GM19239 (cell line): Measurements from ENCODE around the gene MYO18B.

ENCODE experiments used
- DNase-seq: peaks from one replicate; pipeline ENCODE4 v3.0.0; 2011; ENCODE audit warnings: low spot score; ENCODE audit not compliant: insufficient read length
- FAIRE-seq: peaks from 2 replicates; lab custom pipeline; 2011; peaks lifted over from hg19 to GRCh38; lab: Jason Lieb, UNC

Gene MYO18B

DNA sequence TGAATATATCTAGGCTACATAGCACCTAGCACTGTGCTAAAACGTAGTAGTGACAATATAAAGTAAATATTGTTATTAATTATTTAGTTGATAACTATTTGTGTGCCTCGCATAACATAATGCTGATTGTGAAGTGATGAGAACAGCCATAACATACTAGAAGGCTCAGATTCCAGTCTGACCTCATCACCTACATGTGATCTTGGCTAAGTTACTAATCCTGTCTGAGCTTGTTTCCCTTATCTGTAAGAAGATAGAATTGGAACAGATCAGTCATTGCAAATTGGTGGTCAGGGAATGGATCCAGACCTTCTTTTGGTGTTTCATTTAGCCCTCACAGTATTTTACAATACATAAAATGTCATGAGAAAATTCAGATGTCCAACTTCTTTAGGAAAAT lies 323.9 kb downstream of the MYO18B start:
- no peak for FAIRE-seq
- DNase-seq, result no peak

DNA sequence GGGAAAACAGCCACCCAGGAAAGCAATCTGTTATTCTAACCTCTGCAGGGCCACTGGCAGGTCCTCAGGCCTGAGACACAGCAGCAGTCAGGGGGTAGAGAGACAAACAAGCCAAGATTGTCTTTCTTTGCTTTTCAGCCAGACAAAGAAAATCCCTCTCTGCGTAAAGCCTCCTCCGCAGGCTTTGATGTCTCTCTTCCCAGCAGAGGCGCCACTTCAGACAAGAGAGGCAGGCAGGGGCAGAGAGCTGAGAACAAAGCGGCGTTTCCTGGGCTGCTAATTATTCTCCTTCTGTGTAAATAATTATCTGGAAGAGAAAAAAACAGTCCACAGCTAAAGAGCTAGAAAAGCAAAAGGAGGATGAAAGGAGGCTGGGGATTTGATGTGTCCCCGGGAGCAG lies 324.5 kb downstream of the MYO18B start:
- no peak for DNase-seq
- FAIRE-seq, result no peak

DNA sequence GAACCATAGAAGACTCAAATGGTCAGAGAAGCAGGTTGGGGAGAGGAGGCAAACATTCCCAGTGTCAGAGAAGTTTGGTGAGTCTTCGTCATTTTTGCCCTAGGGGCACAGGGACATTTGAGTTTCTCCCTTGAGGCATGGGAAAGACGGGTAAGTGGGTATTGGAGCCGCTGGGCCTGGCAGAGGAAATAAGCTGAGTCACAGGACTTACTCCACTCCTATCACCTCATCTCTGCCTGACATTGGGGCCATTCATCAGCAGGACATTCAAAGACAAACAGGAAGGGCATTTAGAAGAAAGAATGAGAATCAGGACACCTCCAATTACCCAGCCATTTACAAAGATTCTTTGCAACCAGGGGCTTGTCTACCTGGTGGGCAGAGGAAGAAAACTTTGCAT lies 326.6 kb downstream of the MYO18B start:
- FAIRE-seq, result no peak
- no peak for DNase-seq

DNA sequence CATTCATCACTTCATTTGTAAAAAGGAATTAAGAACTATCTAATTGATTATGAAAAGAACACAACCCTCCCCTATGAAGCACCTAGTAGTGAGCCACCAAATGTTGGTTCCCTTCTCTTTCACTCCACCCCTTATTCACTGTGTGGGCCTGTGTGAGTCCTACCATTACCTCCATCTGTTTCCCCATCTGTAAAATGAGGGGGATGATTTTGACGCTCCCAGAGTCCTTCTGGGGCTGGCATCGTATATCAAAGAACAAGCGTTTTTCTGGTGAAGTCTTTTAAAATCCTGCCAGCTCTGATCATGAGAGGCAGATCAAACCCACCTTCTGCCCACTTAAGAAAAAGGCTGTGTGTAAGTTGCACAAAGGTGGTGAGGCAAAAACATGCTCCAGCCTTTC lies 330.6 kb downstream of the MYO18B start:
- DNase-seq (no peak), FAIRE-seq (no peak)

DNA sequence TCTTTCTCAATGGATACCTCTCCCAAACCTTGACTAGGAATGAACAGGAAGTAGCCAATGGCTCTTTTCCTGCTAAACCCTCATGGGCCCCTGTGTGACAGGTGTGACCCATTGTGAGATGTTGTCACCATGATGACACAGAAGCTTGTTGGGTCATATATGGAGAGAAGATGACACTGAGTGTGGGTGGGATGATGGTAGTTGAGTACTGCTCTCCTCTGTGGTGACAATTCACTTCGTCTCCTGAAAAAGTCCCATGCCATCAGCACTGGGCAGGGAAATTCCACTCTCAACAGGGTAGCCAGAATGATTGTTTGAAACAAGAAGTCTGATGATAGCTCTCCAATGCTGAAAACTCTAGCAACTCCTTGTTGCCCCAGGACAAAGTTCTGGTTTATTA lies 333.3 kb downstream of the MYO18B start:
- FAIRE-seq (no peak), DNase-seq (no peak)

DNA sequence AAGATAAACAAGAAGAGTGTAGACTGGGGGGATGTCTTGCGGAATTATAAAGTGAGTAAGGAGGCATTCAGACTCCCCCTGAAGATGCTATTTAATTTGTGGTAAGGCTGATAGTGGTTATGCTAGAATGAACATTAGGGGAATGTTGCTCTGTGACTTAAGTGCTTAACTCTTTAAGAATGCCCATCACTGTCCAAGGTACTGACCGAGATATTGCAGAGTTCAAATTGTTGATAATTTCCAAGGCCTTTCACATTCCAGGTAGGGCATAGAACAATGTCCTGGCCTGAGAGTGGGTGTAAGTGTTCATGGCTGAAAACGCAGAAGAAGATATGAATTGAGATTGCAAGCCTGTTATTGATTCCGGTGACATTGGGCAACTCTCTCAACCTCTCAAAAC lies 337.0 kb downstream of the MYO18B start:
- DNase-seq, result no peak
- FAIRE-seq, result no peak
